Activated CD4-positive, alpha-beta T cell treated with anti-CD3 and anti-CD28 coated beads, Interleukin-2, Interleukin-4, amounts not matched to agents 100 ng/mL and 50 ng/mL, durations not matched to agents 16 hours and 8 hours (primary cell): ENCODE data around the gene STEAP3.

Experiments used
- DNase-seq: peaks from one replicate; pipeline ENCODE4 v3.0.0-alpha.2; 2020; ENCODE audit warnings: low spot score

STEAP3 gene, protein sequence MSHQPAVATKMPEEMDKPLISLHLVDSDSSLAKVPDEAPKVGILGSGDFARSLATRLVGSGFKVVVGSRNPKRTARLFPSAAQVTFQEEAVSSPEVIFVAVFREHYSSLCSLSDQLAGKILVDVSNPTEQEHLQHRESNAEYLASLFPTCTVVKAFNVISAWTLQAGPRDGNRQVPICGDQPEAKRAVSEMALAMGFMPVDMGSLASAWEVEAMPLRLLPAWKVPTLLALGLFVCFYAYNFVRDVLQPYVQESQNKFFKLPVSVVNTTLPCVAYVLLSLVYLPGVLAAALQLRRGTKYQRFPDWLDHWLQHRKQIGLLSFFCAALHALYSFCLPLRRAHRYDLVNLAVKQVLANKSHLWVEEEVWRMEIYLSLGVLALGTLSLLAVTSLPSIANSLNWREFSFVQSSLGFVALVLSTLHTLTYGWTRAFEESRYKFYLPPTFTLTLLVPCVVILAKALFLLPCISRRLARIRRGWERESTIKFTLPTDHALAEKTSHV

DNA sequence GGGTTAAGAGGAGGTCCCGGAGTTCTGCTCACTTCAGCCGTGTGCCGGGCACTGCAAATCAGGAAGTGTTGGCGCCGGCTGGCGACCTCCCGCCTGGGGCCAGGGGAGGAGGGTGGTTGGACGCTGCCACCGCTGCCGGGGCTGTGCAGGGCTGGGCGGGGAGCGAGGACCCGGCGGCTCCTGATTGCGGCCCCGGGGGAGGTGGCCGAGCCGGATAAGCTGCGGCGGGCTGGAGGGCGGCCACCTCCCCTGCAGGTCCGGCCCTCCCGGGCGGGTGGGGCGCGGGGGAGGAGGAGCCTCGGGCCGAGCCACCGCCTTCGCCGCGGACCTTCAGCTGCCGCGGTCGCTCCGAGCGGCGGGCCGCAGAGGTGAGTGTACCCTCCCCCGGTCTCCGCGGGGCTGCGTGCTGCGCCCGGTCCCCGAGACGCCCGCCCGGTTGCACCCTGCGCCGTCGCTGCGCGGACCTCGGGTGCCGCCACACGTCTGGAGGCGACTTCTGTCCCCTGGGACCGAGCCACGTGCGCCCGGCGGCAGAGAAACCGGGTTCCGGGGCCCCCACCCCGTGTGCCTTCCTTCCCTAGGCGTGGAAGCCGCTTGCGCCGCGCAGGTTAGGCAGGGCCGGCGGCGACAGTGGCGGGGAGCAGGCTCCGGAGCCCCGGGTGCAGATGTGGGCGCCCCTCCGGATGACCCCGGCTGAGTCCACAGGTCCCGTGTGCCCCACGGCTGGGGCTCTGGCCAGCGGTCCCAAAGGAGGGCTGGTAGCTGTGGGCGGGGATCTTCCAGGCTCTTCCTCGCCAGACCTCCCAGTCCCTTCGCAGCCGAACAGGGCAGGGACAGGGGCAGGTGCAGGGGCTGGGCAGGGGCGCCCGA, at the start of gene STEAP3:
Gene STEAP3, plus strand, starts transcription at position 314 of the 870 bp plus-strand sequence. CDS start 7,179 bp downstream, outside the sequence.
- no peak for DNase-seq

DNA sequence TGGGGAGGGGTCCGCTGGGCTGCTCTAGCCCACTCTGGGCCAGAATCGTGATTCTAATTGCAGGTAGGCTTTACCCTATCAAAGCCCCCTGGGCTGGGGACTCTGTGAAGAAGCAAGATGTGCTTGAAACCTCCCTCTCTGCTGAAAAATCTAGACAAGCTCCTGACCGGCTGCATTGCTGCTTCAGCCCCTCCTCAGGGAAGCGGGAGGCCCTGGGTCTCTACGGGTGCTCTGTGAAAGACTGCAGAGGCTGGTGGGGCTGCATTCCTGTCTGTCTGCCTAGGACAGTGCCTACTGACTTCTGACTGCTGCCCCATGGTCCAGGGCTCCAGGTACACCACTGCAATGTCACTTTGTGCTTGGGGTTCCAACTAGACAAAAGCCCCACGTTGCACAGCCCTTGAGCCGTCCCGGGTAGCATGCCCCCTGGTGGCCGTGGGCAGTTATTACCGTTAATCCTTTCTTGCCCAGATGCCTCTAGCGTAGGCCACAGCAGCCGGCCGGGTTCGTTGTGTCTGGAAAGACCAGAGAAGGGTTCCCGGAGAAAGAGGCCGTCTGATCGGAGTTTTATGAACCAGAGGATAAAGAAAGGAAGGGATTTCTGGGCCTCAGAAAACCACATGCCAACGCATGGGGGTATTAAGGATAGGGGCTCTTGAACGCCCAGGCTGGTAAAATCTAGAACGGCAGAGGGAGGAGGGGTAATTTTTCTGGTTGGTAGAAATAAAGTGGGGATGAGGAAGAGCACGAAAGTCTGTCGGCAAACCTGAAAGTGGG, 49.2 kb upstream of the STEAP3 start:
- peak; percentile 48 for DNase-seq

DNA sequence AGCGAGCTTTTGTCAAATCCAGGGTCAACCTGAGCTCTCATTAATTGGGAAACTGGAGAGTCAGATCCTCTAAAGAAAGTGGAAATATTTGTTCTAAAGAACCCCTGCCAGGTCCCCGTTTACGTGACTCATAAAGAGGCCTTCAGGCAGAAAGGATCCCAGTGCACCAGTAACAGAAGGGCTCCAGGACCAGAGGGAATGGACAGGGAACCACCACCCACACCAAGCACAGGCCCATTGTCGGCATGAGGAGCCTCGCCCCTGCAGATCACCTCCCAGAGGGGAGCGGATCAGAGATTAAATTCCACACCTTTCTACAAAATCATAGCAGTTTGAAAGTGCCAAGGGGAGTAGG, 48.7 kb upstream of the STEAP3 start:
- no peak for DNase-seq

GRCh38 chr2:119175517-119175916, 48.1 kb upstream of the STEAP3 start:
- DNase-seq = no peak

DNA sequence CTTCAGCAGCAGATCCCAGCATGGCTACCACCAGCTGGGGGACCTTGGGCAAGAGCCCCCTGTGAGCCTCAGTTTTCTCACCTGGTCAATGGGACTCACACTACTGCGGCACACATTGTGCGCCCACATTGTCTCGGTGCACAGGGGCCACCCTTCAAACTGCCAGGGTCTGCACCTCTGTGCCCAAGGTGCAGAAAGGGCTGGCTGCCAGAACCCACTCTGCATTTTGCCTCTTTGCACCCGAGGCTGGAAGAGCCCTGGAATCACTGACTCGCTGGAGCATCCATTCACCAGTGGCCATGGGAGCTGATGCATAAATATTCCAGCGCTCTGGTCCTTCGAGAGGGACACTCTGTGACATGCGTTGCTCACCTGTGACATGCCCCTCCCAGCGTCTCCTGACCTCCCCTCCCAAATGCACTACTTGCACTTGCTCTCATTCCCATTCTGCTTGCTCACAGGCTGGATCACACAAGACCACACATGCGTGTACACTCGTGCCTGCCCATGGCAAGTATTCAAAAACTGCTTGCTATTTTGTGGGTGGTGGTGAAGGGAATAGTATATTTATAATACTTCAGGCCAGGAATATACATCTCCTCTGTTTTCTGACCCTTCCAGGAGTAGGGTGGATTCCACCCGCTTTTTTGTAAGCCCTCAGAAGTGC, 46.3 kb upstream of the STEAP3 start:
- DNase-seq = no peak

GRCh38 chr2:119177838-119178190, 45.8 kb upstream of the STEAP3 start:
- no peak for DNase-seq

DNA sequence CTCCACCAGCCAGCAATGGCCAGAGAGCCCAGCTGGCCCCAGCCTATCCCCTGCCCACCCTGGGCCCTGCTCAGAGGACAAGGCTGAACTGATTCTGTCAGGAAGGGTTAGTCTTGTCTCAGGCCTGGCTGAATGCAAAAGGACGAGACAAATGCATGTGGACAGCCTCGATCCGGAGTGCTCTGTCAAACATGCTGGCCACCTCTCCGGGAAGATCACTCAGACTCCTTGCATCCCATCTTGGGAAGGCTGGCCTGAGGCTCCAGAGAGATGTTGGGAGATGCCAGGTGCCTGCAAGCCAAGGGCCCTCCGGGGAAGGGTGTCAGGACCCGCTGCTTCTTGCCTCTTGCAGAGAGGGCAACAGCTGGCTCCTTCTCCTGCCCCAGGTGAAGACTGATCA, 44.9 kb upstream of the STEAP3 start:
- DNase-seq = no peak

- no peak for DNase-seq
Measured at GRCh38 chr2:119179202-119179601, 44.4 kb upstream of the STEAP3 start.

DNA sequence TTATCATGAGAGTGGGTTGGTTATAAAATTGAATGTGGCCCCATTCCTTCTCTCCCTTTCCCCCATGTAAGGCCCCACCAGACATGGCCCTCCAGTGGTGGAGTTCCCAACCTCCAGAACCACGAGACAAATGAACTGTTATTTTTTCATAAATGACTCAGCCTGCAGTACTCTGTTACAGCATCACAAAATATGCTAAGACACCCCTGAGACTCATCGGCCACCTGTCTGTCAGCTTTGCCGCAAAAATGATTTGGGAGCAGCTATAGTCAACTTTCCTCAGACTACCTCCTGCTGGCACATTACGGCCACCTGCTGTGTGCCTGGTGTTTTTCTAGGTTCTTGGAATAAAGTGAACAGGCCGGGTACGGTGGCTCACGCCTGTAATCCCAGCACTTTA, 43.6 kb upstream of the STEAP3 start:
- no peak for DNase-seq

- no peak for DNase-seq
Measured at GRCh38 chr2:119180892-119181291, 42.7 kb upstream of the STEAP3 start.

- no peak for DNase-seq
Measured at GRCh38 chr2:119181391-119181790, 42.2 kb upstream of the STEAP3 start.

- no peak for DNase-seq
Measured at GRCh38 chr2:119181791-119182445, 41.7 kb upstream of the STEAP3 start.

- no peak for DNase-seq
Measured at GRCh38 chr2:119184512-119184911, 39.1 kb upstream of the STEAP3 start.

DNA sequence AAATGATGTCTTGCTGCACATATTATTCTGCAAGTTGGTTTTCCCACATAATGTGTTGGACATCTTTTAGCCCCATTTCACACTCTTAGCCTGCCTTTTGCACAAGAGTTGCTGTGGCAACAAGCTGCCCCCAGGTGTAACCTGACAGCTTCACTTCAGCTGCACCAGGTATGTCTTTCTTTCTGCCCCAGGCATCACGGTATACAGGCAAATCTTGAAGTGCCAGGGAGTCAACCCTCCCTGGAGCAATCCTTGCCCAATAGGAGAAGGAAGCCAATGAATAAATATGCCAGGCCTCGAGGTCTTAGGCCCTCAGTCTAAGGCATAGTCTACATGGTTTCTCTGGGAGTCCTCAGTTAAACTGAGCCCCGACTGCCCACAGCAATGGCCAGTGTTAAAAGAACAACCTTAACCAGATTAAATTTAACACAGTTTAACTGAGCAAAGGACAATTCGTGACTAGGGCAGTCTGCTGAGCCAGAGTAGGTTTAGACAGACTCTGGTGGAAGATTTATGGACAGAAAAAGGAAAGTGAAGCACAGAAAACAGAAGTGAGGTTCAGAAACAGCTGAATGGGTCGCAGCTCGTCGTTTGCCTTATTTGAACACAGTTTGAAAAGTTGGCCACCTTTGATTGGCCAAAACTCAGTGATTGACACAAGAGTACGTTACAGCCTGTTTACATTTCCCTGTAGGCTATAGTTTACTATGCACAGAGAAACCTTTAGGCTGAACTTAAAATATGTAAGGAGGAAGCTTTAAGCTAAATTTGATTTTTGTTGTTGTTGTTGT, 33.1 kb upstream of the STEAP3 start:
- no peak for DNase-seq

DNA sequence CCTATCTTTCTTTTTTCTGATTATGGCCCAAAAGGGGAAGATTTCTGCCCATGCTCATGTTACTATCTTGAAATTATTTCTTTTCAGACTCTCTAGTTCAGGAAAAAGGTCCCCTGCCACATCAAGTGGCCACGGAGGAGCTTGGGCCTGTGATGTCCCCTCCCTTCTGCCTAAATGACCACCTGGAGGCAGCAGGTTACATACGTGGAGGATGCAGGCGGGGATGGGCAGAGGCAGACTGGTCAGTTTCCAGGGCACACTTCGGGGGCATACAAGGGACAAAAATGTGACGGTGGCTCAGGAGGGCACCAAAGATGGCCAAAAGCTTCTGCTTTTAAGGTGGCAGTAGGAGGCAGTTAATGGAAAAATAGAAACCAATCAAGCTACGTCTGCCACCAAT, 30.7 kb upstream of the STEAP3 start:
- no peak for DNase-seq

DNA sequence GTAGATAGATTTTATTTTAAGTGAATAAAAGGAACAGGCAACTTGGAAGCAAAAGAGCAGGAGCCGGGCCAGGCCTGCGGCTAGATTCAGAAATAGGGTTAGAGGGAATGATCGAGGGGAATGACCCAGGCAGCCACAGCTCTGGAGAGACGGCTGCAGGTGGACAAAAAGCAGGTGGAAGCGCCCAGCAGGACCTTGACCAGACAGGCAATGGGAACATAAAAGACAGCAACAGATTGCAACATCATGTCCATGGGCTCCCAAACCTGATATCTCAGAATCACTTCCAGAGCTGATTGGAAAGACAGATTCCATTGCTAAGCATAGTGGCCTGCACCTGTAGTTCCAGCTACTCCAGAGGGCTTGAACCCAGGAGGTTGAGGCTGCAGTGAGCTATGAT, 28.6 kb upstream of the STEAP3 start:
- DNase-seq = no peak

- DNase-seq = no peak
Measured at GRCh38 chr2:119195887-119196286, 27.7 kb upstream of the STEAP3 start.

DNA sequence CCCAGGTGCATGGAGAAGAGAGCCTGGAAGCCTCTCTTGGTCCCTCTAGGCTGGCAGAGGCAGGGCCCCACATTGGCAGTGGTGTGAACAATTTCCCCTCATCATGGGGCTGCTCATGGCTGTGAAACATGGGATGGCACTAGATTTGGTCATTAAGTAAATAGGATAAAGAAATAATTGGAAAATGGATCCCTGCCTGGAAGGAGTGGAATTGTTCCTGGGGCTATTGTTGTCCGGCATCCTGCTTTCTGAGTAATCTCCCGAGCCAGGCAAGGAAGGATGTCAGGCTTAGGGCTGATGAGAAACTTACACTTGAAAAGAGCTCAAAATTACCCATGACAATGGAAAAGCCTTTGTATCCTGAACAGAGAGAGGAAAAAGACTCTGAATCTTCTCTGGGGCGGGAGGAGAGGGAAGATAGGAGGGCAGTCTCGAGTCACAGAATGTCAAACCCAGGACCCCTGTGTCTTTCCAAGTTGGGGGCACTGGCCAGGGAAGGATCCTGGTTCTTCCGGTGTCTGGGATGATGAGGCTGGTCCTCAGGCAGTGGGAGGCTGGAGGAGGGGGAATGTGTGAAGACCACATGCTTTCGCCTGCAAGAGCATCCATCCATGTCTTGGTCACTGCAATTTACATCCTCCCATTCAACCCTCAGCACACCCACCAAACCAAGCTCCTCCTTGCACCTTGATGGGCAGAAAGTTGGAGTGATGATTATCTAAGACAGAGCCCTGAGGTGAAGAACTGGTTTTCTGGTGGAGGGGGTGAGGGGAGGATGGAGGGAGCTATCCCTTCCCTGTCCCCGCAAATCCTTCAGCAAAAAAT, 27.1 kb upstream of the STEAP3 start:
- no peak for DNase-seq

- no peak for DNase-seq
Measured at GRCh38 chr2:119197126-119197405, 26.6 kb upstream of the STEAP3 start.
